ENCODE results near the gene GALNT3. TPM values are rescaled to one million over a fixed set of nuclear protein-coding genes. Genes with fewer than 3 reads are reported as not detected.

The GALNT3 gene
- total and polyA plus RNA-seq, 9 of the 15 experiments (the other 6 are each of a cell fraction or from before 2014, with no cell fraction given) = 0.03 to 0.29 (median 0.06) TPM; not detected in 6

- FAIRE-seq (no peak), ATAC-seq (no peak), DNase-seq (ENCODE audit: extremely low read depth in 1 of 4, low spot score in 3 of 4) (no peak)
- CTCF ChIA-PET (ENCODE audit: low intra/inter-chr PET ratio) = no interaction called here
- TF ChIP-seq KLF6 (CRISPR knock-in tag; IDR thresholded peaks at IDR 0.05; ENCODE audit: borderline replicate concordance) (no peak), SNAPC5 (CRISPR knock-in tag; IDR thresholded peaks at IDR 0.05) (no peak), ZNF175 (CRISPR knock-in tag; IDR thresholded peaks at IDR 0.05; ENCODE audit: low read depth) (no peak), CREB1 (IDR thresholded peaks at IDR 0.05) (no peak), CREB1 (CRISPR knock-in tag; IDR thresholded peaks at IDR 0.05) (no peak), HBP1 (CRISPR knock-in tag; IDR thresholded peaks at IDR 0.05) (no peak), ASH1L (IDR thresholded peaks at IDR 0.05; ENCODE audit: borderline replicate concordance, low read depth, partially characterized antibody) (no peak), ZNF639 (CRISPR knock-in tag; conservative IDR thresholded peaks at IDR 0.05 in 1 of 2, IDR thresholded peaks at IDR 0.05 in 1 of 2) (no peak), FUS (optimal IDR thresholded peaks at IDR 0.05; ENCODE audit: low read depth, low read length) (no peak)
- Histone ChIP-seq H3K9me1 (ENCODE audit: control insufficient read depth, insufficient read depth, low read length) (no peaks in the 10 kb centered on the region), H4K20me1 (replicated peaks; ENCODE audit: control insufficient read depth, insufficient read depth, low read length) (no peaks in the 10 kb centered on the region), H3K9ac (ENCODE audit: insufficient read depth in 1 of 2, low read depth in 2 of 2, low read length in 2 of 2) (no peak overlapping the region), H3K4me3 (no peak overlapping the region), H3K4me2 (ENCODE audit: insufficient read depth, low read length) (no peak overlapping the region), H3K27ac (ENCODE audit: extremely low read depth, low read depth, low read length) (no peak overlapping the region), H3K27me3 (ENCODE audit: control insufficient read depth in 2 of 2, insufficient read depth in 2 of 2, low read length in 2 of 2) (no peaks in the 10 kb centered on the region), H3K4me1 (replicated peaks in 1 of 2; ENCODE audit: control insufficient read depth in 2 of 2, insufficient read depth in 2 of 2, low read length in 2 of 2) (no peaks in the 10 kb centered on the region), H3K36me3 (ENCODE audit: control insufficient read depth, insufficient read depth, low read length) (no peaks in the 10 kb centered on the region), H3K9me3 (replicated peaks; ENCODE audit: control insufficient read depth, insufficient read depth, low read depth, low read length) (no peaks in the 10 kb centered on the region), H2AFZ (ENCODE audit: low read depth, low read length) (no peak overlapping the region), H3K79me2 (ENCODE audit: control insufficient read depth, insufficient read depth, low read length) (no peaks in the 10 kb centered on the region)
- intact Hi-C loops (cut with micrococcal nuclease) (no loop called here), in situ Hi-C loops (cut with MboI) (no loop called here)
- POLR2A ChIA-PET = no interaction called here
- whole genome bisulfite sequencing (ENCODE audit: insufficient coverage, low coverage, missing lambda C conversion rate) = 2% methylated on average over 5 of the region's 5 CpGs
- BruUV-seq (replicated peaks) = no TSS peak
These were observed 93.5 kb downstream of the GALNT3 start for GRCh38 chr2:165700531-165700930.
